B cell (primary cell): ENCODE data around the gene RASA2. TPM values are rescaled to one million over a fixed set of nuclear protein-coding genes. Genes with fewer than 3 reads are reported as not detected.

Experiments
- ATAC-seq: fragments of 200-7000 bp; cut with Tn5 transposase; one replicate; pipeline ENCODE4 v1.10.0; 2021; ENCODE audit warnings: low read depth, mild to moderate bottlenecking, moderate number of reproducible peaks, moderate library complexity
- CTCF ChIA-PET: fragments of 350-600 bp; sonication (Branson Sonifier 250); formaldehyde crosslinking; loops from one replicate; lab custom pipeline; 2021; ENCODE audit warnings: antibody characterized with exemption, inconsistent platforms; lab: Charles Lee
- POLR2A ChIA-PET: fragments of 350-600 bp; sonication (Branson Sonifier 250); formaldehyde crosslinking; loops from one replicate; lab custom pipeline; 2021; ENCODE audit warnings: antibody characterized with exemption; lab: Charles Lee
- DNase-seq: peaks from one replicate; pipeline ENCODE4 v3.0.0; 2013
- H2AFZ ChIP-seq: 2 replicates; pipeline ENCODE4 v1.6.1; 2012; ENCODE audit warnings: mild to moderate bottlenecking, low read depth, low read length; ENCODE audit not compliant: insufficient read depth, poor library complexity, severe bottlenecking
- H3K27ac ChIP-seq, 2 donors: 1 replicate in 1 of 2; 2 replicates in 1 of 2; pipeline ENCODE4 v1.5.1; 2012 to 2013; ENCODE audit warnings: low read length in 2 of 2, mild to moderate bottlenecking in 2 of 2, moderate library complexity in 1 of 2
- H3K27me3 ChIP-seq, 4 experiments: fragments of 200-600 bp in 1 of 4; sonication (generic) in 1 of 4; replicated peaks in 1 of 4; 1 replicate in 2 of 4; 2 replicates in 2 of 4; pipeline versions ENCODE4 v1.6.1 to v1.7.0; 2013 to 2016; ENCODE audit warnings: low read length in 3 of 4, mild to moderate bottlenecking in 2 of 4, mixed read lengths in 1 of 4, moderate library complexity in 1 of 4; ENCODE audit not compliant: insufficient read depth in 4 of 4, control insufficient read depth in 3 of 4; ENCODE audit errors: control extremely low read depth in 1 of 4
- H3K36me3 ChIP-seq, 2 experiments: replicated peaks in 1 of 2; 1 replicate in 1 of 2; 2 replicates in 1 of 2; pipeline versions ENCODE4 v1.6.1 to v1.7.1; 2013; ENCODE audit warnings: low read length in 1 of 2; ENCODE audit not compliant: insufficient read depth in 2 of 2, control insufficient read depth in 1 of 2; ENCODE audit errors: control extremely low read depth in 1 of 2, extremely low read depth in 1 of 2
- H3K4me1 ChIP-seq, 2 donors: fragments of 200-600 bp in 1 of 2; sonication (generic) in 1 of 2; 1 replicate in 1 of 2; 2 replicates in 1 of 2; pipeline versions ENCODE4 v1.5.1 to v1.6.1; 2013 to 2017; ENCODE audit warnings: low read length in 2 of 2; ENCODE audit not compliant: control insufficient read depth in 2 of 2, insufficient read depth in 2 of 2
- H3K4me2 ChIP-seq: replicated peaks from 2 replicates; pipeline ENCODE3; 2012; ENCODE audit warnings: mild to moderate bottlenecking, low read depth, low read length; ENCODE audit not compliant: poor library complexity, severe bottlenecking
- H3K4me3 ChIP-seq, 5 experiments: fragments of 200-600 bp in 1 of 5; sonication (generic) in 1 of 5; 1 replicate in 3 of 5; 2 replicates in 2 of 5; pipeline versions ENCODE4 v1.5.1 to v1.7.0; 2011 to 2016; ENCODE audit warnings: low read length in 4 of 5, mild to moderate bottlenecking in 4 of 5, low read depth in 2 of 5, control low read depth in 1 of 5, moderate library complexity in 1 of 5; ENCODE audit not compliant: insufficient read depth in 1 of 5; ENCODE audit errors: control extremely low read depth in 1 of 5, extremely low read depth in 1 of 5
- H3K79me2 ChIP-seq: fragments of 200-600 bp; sonication (generic); one replicate; pipeline ENCODE4 v1.6.0; 2016; ENCODE audit warnings: low read length; ENCODE audit not compliant: control insufficient read depth, insufficient read depth
- H3K9ac ChIP-seq: fragments of 200-600 bp; sonication (generic); 2 replicates; pipeline ENCODE4 v1.6.1; 2017; ENCODE audit warnings: mild to moderate bottlenecking, low read length, moderate library complexity
- H3K9me3 ChIP-seq, 3 donors: one replicate each; pipeline versions ENCODE4 v1.6.1 to v1.7.1; 2013; ENCODE audit warnings: low read length in 2 of 3; ENCODE audit not compliant: control insufficient read depth in 2 of 3, insufficient read depth in 1 of 3; ENCODE audit errors: control extremely low read depth in 1 of 3
- H4K20me1 ChIP-seq: 2 replicates; pipeline ENCODE4 v1.6.0; 2012; ENCODE audit warnings: mild to moderate bottlenecking, low read length; ENCODE audit not compliant: insufficient read depth, control insufficient read depth, poor library complexity, severe bottlenecking
- H3K27ac Mint-ChIP-seq: one replicate; pipeline ENCODE4 v1.8.0; 2021; ENCODE audit warnings: mixed read lengths
- H3K27me3 Mint-ChIP-seq: one replicate; pipeline ENCODE4 v1.8.0; 2021; ENCODE audit warnings: mixed read lengths
- H3K4me1 Mint-ChIP-seq: one replicate; pipeline ENCODE4 v1.8.0; 2021; ENCODE audit warnings: mixed read lengths
- H3K4me3 Mint-ChIP-seq: one replicate; pipeline ENCODE4 v1.8.0; 2021; ENCODE audit warnings: mixed read lengths
- H3K9me3 Mint-ChIP-seq: one replicate; pipeline ENCODE4 v1.8.0; 2022; ENCODE audit warnings: mixed read lengths; ENCODE audit not compliant: insufficient read depth
- CTCF ChIP-seq: fragments of 200-600 bp; IDR thresholded peaks from one replicate; pipeline ENCODE4 v1.8.0; 2022; ENCODE audit warnings: antibody characterized with exemption, mild to moderate bottlenecking
- EZH2 ChIP-seq: IDR thresholded peaks from 2 replicates; pipeline ENCODE4 v1.6.1; 2012; ENCODE audit warnings: borderline replicate concordance, low read depth, mild to moderate bottlenecking, moderate library complexity, low read length; ENCODE audit not compliant: insufficient read depth, poor library complexity, severe bottlenecking
- WGBS: methylation state at CpG from one replicate; pipeline ENCODE4 v1.1.5; 2013; ENCODE audit warnings: missing lambda C conversion rate; ENCODE audit not compliant: insufficient coverage; 5-methylcytosine and 5-hydroxymethylcytosine counted together
- intact Hi-C: fragments of 100-400 bp; cut with micrococcal nuclease; formaldehyde crosslinking; loops from one replicate; pipeline ENCODE4 v1.10.0; 2022
- polyA plus RNA-seq: library from polyadenylated mRNA; depleted of rRNA; stranded (reverse); fragments of >200 nt; gene quantifications from 2 replicates; pipeline ENCODE4 v1.2.3, GENCODE V29; 2012
- total RNA-seq, 2 donors: library from RNA; stranded (reverse); fragments of 120-200 nt in 1 of 2; gene quantifications; 1 replicate in 1 of 2; 2 replicates in 1 of 2; pipeline versions ENCODE4 v1.2.3 to v1.2.4, GENCODE V29; 2013 to 2022

Gene RASA2
- total and polyA plus RNA-seq, 2 donors (not counting 1 experiment from before 2014, with no cell fraction given): 12.3 to 47.7 TPM

- no peaks in the 10 kb centered on the region for H3K9me3 Mint-ChIP-seq
- H3K27ac Mint-ChIP-seq: no peak overlapping the region
- ChIA-PET POLR2A (no interaction called here), CTCF (interaction anchor here (0.6 to 3.3 kb wide), 10 partner anchors 8 to 148 kb away, joined by 3 to 27 read pairs (median 4); no protein-coding TSS in a partner anchor)
- H3K4me2 ChIP-seq: no peak overlapping the region
- H3K4me1 Mint-ChIP-seq: peaks cover 7% of the 10 kb centered on the region
- 88% methylated on average over 8 of the region's 8 CpGs for WGBS
- TF ChIP-seq EZH2 (no peak), CTCF (no peak)
- no peak overlapping the region for H3K4me3 Mint-ChIP-seq
- no peak overlapping the region for H3K27ac ChIP-seq
- H3K36me3 ChIP-seq: peaks cover 0 to 8% of the 10 kb centered on the region in 2 experiments
- H2AFZ ChIP-seq: no peak overlapping the region
- DNase-seq (no peak), ATAC-seq (no peak)
- no peaks in the 10 kb centered on the region for H4K20me1 ChIP-seq
- intact Hi-C loops: loop anchor here (1.0 to 10.0 kb wide), 2 partner anchors 81 to 216 kb away; partner anchors contain the start of gene PXYLP1
- no peak overlapping the region for H3K4me3 ChIP-seq
- peaks cover 12 to 16% of the 10 kb centered on the region in 2 donors for H3K4me1 ChIP-seq
- H3K27me3 Mint-ChIP-seq: no peaks in the 10 kb centered on the region
- no peaks in the 10 kb centered on the region for H3K27me3 ChIP-seq
- no peaks in the 10 kb centered on the region for H3K79me2 ChIP-seq
- no peak overlapping the region for H3K9ac ChIP-seq
- H3K9me3 ChIP-seq: no peaks in the 10 kb centered on the region
Observed at GRCh38 chr3:141450727-141451375, 36.0 kb upstream of the RASA2 start.

GRCh38 chr3:141452045-141452444 is 34.8 kb upstream of the RASA2 start:
- Histone ChIP-seq H3K27ac (peak overlapping the region; percentile 55 to 77), H3K27me3 (no peaks in the 10 kb centered on the region), H3K9ac (no peak overlapping the region), H3K4me3 (no peak overlapping the region), H3K36me3 (peaks cover 0 to 3% of the 10 kb centered on the region in 2 experiments), H3K79me2 (no peaks in the 10 kb centered on the region), H3K9me3 (no peaks in the 10 kb centered on the region), H4K20me1 (no peaks in the 10 kb centered on the region), H3K4me1 (peaks cover 12 to 16% of the 10 kb centered on the region in 2 donors), H2AFZ (peak overlapping the region; percentile 68), H3K4me2 (peak overlapping the region; percentile 28)
- H3K27ac Mint-ChIP-seq: no peak overlapping the region
- no peaks in the 10 kb centered on the region for H3K27me3 Mint-ChIP-seq
- DNase-seq (peak; percentile 79), ATAC-seq (peak; percentile 85)
- no peaks in the 10 kb centered on the region for H3K9me3 Mint-ChIP-seq
- ChIA-PET CTCF (interaction anchor here (0.6 to 12.6 kb wide), 33 partner anchors 8 to 258 kb away, joined by 3 to 409 read pairs (median 4); partner anchors contain the start of genes PXYLP1 and ZBTB38), POLR2A (interaction anchor here (1.4 kb wide), 1 partner anchor 140 kb away, joined by 7 read pairs; no protein-coding TSS in a partner anchor)
- intact Hi-C loops: loop anchor here (1.0 to 10.0 kb wide), 5 partner anchors 11 to 217 kb away; partner anchors contain the start of gene PXYLP1
- peaks cover 7% of the 10 kb centered on the region for H3K4me1 Mint-ChIP-seq
- TF ChIP-seq EZH2 (no peak), CTCF (peak; percentile 73)
- no peak overlapping the region for H3K4me3 Mint-ChIP-seq
